ENCODE measurements around the gene NHLRC4.
A peak's percentile ranks its signal among the peaks of the same experiment; 100 is the strongest.

DNA sequence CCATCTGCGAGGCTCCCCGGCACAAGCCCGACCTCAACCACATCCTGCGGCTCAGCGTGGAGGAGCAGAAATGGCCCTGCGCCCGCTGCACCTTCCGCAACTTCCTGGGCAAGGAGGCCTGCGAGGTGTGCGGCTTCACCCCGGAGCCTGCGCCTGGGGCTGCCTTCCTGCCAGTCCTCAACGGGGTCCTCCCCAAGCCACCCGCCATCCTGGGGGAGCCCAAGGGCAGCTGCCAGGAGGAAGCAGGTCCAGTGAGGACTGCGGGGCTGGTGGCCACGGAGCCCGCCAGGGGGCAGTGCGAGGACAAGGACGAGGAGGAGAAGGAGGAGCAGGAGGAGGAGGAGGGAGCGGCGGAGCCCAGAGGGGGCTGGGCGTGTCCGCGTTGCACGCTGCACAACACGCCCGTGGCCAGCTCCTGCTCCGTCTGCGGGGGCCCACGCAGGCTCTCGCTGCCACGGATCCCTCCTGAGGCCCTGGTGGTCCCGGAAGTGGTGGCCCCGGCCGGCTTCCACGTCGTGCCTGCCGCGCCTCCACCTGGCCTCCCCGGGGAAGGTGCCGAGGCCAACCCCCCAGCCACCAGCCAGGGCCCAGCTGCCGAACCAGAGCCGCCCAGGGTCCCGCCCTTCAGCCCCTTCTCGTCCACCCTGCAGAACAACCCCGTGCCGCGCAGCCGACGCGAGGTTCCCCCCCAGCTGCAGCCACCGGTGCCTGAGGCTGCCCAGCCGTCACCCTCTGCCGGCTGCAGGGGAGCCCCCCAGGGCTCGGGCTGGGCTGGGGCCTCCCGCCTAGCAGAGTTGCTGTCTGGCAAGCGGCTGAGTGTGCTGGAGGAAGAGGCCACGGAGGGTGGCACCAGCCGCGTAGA, 19.7 kb upstream of the NHLRC4 start:
- peak; percentile 58 to 70 (median 68) for TF ChIP-seq CTCF (IDR thresholded peaks at IDR 0.05)
- no peak for TF ChIP-seq POLR2A (IDR thresholded peaks at IDR 0.05)
